NCI-H2081 (cell line): ENCODE data around the gene ARSB.
A peak's percentile ranks its signal among the peaks of the same experiment; 100 is the strongest.
"Not testable (repeated sequence)": the region's sequence is repeated elsewhere in the genome, so short reads cannot be mapped to it uniquely, and the experiment has no call there.

Experiments
- DNase-seq, 2 experiments: peaks; one replicate each; lab custom pipeline; 2025; lab: John Stamatoyannopoulos, UW

Gene ARSB

GRCh38 chr5:78995521-78996007, 10.5 kb upstream of the ARSB start:
- DNase-seq, result no peak

GRCh38 chr5:78993165-78993564, 8.1 kb upstream of the ARSB start:
- DNase-seq, result no peak

- no peak for DNase-seq
Observed at GRCh38 chr5:78992146-78992545, 7.0 kb upstream of the ARSB start.

GRCh38 chr5:78989080-78989479, 4.0 kb upstream of the ARSB start:
- DNase-seq, result no peak

GRCh38 chr5:78985725-78986223, 664 bp upstream of the ARSB start:
- peak in 1 of 2 experiments; percentile 12 for DNase-seq

GRCh38 chr5:78984439-78985115, 533 bp downstream of the ARSB start:
- DNase-seq, result peak; percentile 82 to 88

GRCh38 chr5:78983601-78984438, 1.3 kb downstream of the ARSB start:
- no peak for DNase-seq

- DNase-seq, result not testable (repeated sequence)
Observed at GRCh38 chr5:78983194-78983593, 1.9 kb downstream of the ARSB start.

- DNase-seq, result no peak
Observed at GRCh38 chr5:78979909-78980308, 5.2 kb downstream of the ARSB start.

GRCh38 chr5:78979117-78979742, 5.9 kb downstream of the ARSB start:
- peak in 1 of 2 experiments; percentile 2 for DNase-seq

GRCh38 chr5:78975035-78975434, 10.1 kb downstream of the ARSB start:
- no peak for DNase-seq

GRCh38 chr5:78974601-78975000, 10.5 kb downstream of the ARSB start:
- DNase-seq, result no peak

- DNase-seq, result no peak
Observed at GRCh38 chr5:78974011-78974410, 11.1 kb downstream of the ARSB start.

GRCh38 chr5:78972654-78973428, 12.3 kb downstream of the ARSB start:
- DNase-seq, result peak; percentile 31 to 65

GRCh38 chr5:78971998-78972397, 13.1 kb downstream of the ARSB start:
- no peak for DNase-seq

GRCh38 chr5:78968781-78969180, 16.3 kb downstream of the ARSB start:
- no peak for DNase-seq

GRCh38 chr5:78964889-78965288, 20.2 kb downstream of the ARSB start:
- peak; percentile 23 to 57 for DNase-seq

- no peak for DNase-seq
Observed at GRCh38 chr5:78961743-78962142, 23.4 kb downstream of the ARSB start.

GRCh38 chr5:78959767-78960166, 25.3 kb downstream of the ARSB start:
- DNase-seq, result no peak

GRCh38 chr5:78958672-78959445, 26.3 kb downstream of the ARSB start:
- DNase-seq, result no peak

GRCh38 chr5:78956901-78957300, 28.2 kb downstream of the ARSB start:
- no peak for DNase-seq
